Measurements from ENCODE around the gene NDOR1.

NDOR1 gene

GRCh38 chr9:137167747-137168572 lies 37.5 kb upstream of the NDOR1 start:
- peak; percentile 2 for DNase-seq

GRCh38 chr9:137168573-137168903 lies 37.0 kb upstream of the NDOR1 start:
- no peak for DNase-seq

GRCh38 chr9:137168904-137169856 lies 36.3 kb upstream of the NDOR1 start:
- DNase-seq: peak; percentile 54

DNA sequence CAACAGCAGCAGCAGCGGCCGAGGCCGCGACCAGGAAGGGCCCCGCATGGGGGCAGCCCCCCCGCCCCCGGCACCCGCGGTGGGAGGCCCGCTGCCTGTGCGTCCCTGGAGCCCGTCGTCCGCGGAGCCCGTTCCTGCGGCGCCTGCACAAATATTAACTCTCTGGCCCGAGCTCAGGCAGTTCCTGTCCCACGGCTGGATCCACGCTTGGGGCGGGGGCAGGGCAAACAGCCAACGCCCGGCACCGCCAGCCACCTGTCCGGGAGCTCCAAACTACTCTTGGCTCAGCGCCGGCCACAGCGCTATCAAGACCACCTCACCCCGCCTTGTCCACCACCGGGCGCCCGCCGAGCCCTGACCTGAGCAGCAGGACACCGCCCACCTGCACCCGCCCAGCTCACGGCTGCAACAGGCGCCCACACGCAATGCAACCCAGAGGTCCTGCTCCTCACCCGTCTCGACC lies 35.6 kb upstream of the NDOR1 start, which contains the start of gene LRRC26:
Gene LRRC26 (minus strand): TSS at position 156 of the 463 bp plus-strand sequence. CDS start 108 bp downstream, at position 48.
- DNase-seq: no peak

- DNase-seq: no peak
Measured at GRCh38 chr9:137170486-137171148, 34.9 kb upstream of the NDOR1 start.

- DNase-seq: no peak
Measured at GRCh38 chr9:137171149-137171900, 34.2 kb upstream of the NDOR1 start.

- no peak for DNase-seq
Measured at GRCh38 chr9:137172901-137173795, 32.4 kb upstream of the NDOR1 start.

DNA sequence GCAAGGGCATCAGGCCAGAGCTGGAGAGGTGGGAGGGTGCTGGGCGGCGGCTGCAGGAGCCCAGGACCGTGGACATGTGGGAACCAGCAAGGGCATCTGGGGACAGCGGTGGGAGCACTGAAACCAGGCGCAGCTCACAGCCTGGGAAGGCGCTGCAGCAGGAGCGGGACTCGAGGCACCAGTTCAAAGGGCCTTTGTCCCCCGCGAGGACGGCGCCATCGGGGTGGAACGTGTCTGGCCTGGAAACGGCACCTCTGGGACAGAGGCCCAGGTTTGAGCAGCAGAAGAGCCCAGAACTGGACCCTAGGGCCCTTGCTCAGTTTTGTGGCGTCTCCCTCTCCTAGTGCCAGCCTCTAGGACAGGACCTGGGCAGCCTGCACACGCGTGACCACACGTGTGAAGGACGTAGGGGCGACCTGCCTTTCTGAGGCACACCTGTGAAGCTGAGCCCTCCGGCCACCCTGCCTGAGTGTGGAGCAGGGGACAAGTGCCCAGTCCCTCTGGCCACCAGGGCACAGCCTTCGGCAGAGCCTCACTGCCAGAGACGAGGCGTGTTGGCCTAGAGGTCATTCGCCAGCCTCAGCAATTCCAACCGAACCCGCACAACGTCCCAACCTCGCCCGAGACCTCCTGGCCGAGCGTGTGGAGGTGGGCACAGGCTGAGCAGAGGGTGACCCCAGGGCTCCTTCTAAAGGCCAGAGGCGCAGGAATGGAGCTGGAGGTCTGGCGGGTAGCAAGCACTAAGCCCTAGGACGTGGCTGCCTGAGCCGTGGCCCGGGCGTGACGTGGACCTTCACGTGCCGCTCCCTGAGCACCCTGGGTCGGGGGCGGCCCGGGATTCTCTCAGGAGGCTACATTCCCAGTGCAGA lies 31.5 kb upstream of the NDOR1 start:
- no peak for DNase-seq

DNA sequence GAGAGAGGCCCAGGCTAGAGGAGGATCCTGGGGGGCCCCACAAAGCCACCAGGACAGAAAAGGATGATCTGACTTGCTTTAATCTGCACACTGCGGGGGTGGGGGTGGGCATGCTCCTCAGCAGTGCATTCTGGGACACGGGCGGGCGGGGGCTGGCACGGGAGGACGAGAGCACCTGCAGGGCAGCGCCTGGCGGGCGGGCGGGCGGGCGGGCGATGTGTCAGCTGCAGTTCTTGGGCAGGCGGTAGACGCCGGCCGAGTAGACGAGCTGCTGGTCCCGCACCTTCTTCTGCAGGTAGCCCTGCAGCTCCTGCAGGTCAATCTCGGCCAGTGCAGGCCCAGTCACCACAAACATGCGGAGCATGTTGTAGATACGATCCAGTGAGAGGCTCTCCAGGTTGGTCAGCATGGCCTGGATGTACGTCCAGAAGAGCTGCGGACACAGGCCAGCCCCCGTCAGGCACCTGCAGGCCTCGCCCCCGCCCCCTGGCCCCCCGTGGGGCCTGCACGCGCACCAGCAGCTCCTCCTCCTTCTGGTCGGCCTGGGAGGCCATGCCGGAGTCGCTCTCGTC lies 30.7 kb upstream of the NDOR1 start:
- DNase-seq: no peak

GRCh38 chr9:137175345-137175961 lies 30.0 kb upstream of the NDOR1 start:
- no peak for DNase-seq

- DNase-seq: peak; percentile 2
Measured at GRCh38 chr9:137176302-137177182, 29.0 kb upstream of the NDOR1 start.

GRCh38 chr9:137178201-137178938 lies 27.1 kb upstream of the NDOR1 start:
- DNase-seq: no peak

DNA sequence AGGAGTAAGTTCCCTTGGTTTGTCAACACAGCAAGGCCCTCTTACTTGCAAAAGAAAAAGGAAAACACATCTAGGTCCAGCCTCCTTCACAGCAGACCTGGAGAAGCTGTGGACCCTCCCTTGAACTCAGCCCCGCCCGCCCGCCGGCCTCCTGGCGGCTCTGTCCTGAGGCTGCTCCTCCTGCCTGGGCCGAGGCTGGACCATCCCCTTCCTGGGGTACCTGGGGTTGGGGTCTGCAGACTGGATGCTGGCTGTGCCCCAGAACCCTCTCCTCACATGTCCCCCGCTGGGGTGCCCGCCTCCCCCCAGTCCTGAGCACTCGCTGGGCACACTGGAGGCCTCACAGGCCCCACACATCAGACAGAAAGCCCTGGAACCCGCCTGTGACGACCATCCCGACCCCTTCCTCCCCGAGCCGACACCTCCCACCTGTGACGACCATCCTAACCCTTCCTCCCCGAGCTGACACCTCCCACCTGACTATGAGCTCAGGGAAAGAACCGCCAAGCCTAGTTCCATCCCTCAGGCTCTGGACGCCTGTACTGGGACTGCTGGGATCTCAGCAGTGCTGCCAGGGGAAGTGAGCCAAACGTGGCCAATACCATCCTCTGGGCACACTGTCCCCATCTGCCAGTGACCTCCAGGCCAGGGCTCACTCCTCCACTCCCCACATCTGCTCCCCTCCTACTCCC lies 26.4 kb upstream of the NDOR1 start:
- no peak for DNase-seq

DNA sequence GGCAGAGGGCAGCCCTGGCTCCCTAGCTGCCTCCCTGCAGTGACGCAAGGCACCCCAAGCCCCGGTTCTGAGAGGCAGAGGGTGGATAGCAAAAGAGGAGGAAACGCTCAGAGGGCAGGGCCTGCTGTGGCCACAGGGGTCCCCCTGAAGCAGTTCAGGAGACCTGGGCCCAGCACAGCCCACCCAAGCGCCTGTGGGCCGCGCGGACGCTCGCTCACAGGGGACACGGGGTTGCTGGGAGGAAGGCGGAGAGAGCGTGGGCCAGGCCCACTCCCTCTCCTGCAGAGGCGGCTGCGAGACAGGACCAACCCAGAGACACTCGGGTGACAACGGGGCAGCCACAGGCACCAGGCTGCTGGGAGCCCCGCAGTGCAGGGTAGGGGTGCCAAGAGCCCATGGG lies 25.7 kb upstream of the NDOR1 start:
- no peak for DNase-seq

- no peak for DNase-seq
Measured at GRCh38 chr9:137180491-137180890, 25.0 kb upstream of the NDOR1 start.

DNA sequence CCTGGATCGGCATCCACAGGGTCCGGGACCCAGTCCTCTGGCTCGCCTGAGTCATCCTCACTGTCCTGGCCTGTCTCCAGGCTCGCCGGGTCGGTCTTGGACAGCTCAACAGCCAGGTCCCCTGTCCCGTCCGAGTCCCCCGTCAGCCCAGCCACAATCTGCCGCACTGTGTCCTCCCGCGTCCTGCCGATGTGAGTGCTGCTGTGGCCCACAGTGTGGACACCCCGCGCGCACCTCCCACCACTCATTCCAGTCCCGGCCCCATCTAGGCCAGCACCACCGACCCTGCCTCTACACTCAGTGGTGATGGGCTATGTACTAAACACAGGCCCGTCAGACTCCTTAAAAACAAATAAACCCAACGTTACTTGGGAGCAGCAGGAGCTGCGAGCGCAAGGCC lies 23.8 kb upstream of the NDOR1 start:
- no peak for DNase-seq

DNA sequence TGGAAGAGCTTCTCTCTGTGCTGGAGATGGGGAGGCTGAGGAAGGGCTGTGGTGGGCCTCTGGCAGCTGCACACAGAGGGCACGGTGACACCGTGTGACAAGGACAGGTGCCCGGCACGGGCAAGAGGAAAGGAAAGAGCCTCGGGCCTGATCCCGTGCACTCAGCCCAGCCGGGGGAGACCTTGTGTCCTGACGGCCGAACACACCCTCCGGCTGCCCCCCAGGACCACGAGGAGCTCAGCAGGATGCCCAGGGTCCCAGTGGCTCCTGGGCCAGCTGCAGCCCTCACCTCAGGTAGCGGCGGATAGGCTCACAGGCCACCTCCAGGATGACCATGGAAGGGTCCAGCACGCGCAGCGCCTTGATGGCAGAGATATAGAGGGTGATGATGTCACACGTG lies 22.7 kb upstream of the NDOR1 start:
- DNase-seq: no peak
